HG03103 (cell line): Measurements from ENCODE around the gene ATP5ME.

Source experiments
- ATAC-seq: cut with Tn5 transposase; IDR thresholded peaks from one replicate; pipeline ENCODE4 v1.9.1; 2021; ENCODE audit warnings: low read depth; ENCODE audit not compliant: unreplicated experiment

The ATP5ME gene

DNA sequence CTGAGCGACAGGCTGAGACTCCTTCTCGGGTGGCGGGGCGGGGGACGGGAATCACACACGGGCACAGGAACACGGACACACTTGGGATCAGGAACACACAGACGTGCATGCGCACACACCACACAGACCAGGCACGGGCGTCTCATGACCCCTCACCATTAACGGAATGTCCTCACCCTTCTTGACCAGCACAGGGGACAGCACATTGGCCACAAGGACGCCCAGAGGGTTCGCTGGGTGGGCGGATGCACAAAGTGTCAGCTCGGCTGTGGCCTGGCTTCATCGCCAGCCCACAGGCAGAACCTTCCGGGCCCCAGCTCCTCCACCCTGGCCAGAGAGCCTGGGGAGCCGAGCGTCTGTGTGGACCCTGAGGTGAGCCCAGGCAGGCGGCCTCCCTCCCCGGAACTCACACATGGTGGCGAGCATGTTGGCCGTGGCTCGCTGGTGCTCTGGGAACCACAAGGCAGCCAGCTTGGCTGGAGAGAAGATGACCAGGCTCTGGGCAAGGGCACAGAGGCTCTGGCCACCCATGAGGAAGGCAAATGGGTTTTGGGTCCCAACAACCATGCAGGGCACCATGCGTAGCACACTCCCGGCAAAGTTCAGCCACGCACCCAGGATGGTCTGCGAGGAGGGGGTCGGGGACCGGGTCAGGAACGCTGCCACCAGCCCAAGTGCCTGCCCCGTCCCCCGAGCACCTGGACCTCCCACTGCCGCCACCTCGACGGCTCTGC lies 11.8 kb upstream of the ATP5ME start:
- ATAC-seq: no peak

DNA sequence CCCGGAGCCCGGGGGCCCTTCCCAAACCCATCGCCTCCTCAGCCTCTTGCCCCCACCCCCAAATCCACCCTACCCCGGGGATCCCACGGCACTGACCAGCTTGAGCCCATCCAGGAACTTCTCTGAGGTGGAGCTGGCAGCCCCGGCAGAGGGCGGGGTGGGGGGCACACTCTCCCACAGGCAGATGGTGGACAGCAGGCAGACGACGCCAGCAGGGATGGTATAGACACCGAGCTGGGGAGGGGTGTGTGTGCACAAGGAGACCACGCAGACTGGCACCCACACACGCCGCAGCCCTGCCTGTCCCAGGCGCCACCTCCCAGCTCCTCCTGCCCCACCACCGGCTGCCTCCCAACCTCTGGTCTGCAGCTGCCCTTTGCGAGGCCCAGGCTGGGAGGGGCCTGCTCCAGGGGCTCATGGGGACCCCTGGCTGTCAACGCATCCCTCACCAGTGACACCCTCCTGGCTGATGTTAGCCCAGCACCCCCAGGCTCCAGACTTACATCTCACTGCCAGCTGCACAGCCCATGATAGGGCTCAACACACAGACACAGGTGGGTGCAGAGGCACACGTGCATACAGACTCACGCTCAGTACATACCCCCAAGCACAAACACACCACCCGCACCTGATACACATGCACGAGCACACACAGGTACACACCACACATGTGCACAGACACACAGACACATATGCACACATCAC lies 10.7 kb upstream of the ATP5ME start:
- ATAC-seq: no peak

DNA sequence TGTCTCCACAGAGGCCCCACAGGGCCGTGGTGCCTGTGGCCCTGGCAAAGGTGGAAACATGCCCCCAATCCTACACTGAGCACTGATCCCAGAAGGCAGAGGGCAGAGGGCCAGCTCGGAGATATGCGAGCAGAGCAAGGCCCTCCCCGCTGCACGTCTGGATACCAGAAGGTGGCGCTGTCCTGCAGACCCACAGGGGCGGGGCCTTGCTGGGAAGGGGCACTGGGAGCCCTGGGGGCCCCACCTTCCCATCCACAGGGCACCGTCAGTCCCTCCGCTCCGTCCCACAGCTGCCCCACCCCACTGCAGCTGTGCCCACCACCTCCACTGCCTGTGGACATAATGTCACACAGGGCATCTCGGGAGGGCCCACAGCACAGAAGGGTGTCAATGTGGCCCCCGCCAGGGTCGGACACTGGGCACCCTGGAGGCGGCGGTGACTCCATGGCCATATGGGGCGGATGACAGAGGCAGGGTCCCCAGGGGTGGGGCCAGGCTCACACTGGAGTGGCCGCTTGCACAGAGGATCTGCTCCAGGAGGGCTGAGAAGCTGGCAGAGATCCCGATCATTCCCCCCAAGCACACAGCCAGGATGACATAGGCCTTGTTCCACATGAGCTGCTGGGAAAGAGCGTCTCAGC lies 10.0 kb upstream of the ATP5ME start:
- no peak for ATAC-seq

DNA sequence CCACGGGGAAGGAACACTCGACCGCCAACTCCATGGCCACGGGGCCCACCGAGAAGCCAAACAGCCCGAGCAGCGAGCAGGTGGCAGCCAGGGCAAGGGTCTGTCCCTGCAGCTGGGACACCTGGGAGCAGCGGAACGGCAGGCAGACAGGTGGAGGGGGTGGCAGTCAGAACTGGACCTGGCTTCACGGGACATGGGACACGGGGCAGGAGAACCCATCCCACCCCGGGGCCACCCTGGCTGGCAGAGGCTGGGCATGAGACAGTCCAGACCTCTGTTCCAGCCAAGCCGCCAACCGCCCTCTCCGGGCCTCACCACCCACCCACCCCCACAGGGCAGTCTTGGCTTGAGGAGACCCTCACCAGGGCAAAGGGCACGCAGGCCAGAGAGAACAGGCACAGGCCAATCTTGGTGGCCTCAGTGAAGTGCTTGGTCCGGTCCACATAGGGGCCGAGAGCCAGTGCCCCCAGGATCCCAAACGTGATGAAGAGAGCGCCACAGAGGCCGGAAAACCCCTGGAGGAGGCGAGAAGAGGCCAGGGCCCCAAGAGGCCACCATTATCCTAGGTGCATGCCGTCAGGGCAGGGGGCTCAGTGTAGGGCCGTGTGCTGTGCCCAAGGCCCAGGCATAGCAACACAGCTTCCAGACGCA lies 9.3 kb upstream of the ATP5ME start:
- ATAC-seq: no peak

DNA sequence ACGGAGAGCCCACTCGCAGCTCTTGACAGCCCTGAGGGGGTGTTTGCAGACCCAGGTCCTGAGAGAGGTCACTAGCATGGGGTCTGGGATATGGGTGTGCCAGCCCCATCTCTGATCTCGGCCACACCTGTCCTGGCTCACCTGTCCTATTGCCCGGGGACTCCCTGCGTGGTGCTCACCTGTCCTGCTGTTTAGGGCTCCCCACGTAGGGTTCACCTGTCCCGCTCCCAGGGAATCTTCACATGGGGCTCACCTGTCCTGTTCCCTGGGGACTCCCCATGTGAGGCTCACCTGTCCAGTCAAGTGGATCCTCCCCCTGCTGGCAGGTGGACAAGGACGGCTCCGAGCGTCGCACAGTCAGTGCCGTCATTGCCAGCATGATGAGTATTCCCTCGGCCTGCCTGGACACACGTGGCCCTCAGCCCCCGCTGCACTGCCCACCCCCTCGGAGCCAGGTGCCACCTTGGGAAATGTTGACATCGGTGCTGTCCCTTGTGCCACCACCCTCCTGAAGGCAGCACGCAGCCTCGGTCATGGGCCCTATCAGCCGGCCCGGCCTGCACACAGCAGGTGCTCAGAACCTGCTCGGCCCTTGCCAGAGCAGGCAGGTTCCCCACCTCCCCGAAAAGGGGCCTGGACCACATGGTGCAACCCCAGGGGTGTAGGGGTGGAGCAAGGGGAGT lies 8.6 kb upstream of the ATP5ME start:
- ATAC-seq: no peak

DNA sequence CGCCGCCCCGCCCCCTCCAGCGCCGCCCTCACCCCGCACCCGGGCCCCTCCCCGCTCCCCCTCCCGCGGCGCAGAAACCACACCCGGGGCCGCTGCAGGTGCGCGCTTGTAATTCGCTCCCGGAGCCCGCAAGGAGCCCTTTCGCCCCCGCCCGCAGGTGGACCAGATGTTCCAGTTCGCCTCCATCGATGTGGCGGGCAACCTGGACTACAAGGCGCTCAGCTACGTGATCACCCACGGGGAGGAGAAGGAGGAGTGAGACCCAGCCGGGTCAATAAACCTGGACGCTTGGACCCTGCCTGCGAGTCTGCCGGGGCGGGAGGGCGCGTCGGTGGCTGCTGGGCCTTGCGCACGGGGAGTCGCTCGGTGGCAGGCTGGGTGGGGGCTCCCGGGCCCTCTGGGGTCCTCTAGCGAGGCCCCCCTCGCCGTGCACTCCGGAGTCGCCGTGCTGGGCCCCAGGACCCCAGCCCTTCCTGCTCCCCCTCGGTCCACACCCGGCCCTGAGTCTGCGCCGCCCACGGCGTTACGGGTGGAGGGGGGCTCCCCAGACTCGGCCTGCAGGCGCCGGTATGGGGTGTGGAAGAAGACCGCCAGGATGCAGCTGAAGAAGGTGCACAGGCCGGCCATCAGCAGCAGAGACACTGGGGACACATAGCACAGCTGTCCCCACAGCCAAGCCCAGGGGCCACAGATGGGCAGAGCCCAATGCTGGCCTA lies 7.8 kb upstream of the ATP5ME start:
- no peak for ATAC-seq

DNA sequence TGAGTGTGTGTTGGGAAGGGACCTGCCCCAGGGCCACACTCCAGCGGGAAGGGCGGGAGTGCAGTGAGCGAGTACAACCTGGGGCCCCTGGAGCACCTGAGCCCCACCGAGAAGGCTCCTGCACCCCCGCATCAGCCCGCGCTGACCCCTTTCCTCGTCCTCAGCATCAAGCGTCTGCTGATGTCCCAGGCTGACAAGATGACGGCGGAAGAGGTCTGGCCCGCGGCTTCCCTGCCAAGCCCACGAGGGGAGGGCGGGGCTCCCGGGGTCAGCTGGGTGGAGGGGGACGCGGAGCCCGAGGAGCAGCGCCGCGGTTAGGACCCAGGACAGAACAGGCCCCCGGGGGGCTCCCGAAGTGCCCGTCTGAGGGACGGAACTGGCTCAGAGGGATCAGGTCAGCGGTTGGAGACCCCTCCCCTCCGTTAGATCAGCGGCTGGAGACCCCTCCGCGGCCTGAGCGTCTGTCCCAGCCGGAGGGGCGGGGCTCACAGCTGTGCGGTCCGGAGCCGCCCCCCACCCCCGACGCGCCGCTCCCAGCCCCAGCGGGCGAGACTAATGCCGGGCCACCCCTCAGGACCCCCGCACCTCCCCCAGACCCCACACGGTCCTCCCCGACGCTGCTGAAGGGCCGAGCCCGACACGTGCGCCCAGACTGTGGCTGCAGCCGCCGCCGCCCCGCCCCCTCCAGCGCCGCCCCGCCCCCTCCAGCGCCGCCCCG lies 7.0 kb upstream of the ATP5ME start:
- ATAC-seq: no peak

DNA sequence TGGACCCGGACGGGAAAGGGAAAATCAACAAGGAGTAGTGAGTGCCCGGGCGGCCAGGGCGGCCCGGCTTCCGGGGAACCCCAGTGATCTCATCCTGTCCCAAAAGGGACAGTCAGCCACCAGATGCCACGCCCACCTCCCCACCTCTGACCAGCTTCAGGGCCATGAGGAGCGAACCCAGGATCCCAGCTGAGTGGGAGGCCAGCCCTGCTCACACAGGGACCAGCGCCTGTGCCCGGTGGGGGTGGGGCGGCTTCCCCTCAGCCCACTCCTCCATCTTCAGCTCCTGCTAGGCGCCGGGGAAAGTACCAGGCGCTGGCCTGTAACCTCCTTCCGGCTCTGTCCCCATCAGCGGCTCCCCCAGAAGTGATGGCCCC lies 6.5 kb upstream of the ATP5ME start:
- no peak for ATAC-seq

DNA sequence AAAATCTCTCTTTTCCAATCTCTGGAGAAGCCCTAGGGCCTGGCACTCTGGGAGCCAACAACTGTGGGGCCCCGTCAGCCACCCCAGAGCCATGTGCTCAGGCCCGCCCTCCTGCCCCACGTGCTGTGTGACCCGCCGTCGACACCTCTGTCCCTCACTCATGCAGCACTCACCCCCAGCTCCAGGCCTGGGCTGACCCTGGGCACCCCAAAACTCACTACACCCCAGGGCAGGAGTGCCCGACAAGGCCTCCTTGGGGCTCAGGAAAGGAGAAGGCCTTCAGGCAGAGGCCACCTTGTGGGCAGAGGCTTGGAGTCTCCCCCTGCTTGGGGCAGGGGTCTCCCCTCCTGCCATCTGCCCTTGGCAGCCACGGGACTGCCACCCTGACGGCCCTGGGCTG lies 6.0 kb upstream of the ATP5ME start:
- ATAC-seq: no peak

DNA sequence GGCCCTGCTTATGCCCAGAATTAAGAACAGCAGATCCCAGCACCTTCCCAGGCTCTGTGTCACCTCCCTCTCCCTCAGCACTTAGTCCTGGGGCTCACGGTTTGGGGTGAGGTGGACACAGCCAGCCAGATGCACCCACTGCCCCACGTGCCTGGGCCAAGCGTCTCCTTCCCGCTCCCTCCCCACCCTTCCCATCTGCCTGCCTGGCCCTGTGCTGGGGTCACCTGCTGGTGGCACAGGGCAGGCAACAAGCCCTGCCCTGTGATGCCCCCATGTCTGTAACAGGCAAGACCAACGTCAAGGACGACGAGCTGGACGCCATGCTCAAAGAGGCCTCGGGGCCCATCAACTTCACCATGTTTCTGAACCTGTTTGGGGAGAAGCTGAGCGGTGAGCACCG lies 5.6 kb upstream of the ATP5ME start:
- no peak for ATAC-seq

DNA sequence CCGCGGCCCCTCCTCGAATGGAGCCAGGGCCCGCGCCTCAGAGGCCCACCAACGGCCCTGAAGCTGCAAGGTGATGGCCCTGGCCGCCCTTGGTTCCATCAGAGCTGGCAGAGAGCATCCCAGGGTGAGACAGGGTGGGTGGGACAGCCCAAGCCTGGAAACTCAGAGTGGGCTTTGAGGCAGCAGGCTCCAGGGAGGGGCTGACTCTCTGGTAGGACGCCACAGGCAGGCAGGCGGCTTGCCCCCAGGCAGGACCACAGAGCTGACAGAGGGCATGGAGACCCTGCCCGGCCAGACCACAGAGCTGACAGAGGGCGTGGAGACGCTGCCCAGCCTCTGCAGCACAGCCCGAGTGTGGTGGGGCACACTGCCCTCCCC lies 5.0 kb upstream of the ATP5ME start:
- no peak for ATAC-seq

DNA sequence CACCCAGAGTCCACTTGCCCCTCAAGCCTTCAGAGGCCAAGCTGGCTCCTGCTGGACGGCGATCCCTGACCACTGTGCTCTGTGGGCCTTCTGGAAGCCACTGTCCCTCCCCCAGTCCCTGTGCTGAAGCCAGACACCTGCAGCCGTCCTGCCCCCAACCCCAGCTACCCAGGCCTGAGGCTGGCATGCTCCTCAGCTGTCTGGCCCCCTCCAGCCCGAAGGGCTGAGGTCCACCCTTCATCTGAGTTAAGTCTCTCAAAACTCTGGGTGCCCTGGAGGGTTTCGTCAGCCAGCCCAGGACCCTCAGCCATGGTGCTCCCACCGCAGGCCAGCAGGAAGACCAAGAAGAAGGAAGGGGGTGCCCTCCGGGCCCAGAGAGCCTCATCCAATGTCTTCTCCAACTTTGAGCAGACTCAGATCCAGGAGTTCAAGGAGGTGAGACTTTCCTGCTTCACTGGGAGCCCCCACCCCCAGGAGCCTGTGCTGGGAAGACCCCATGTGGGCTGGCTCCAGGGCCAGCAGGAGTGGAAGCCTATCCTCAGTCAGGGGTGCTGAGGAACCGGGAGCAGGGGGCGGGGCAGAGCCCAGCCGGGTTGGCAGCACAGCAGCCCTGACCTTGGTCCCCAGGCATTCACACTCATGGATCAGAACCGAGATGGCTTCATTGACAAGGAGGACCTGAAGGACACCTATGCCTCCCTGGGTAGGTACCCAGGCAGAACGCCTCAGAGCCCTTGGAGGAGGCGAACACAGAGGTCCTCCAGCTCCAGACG lies 4.4 kb upstream of the ATP5ME start:
- ATAC-seq: no peak

DNA sequence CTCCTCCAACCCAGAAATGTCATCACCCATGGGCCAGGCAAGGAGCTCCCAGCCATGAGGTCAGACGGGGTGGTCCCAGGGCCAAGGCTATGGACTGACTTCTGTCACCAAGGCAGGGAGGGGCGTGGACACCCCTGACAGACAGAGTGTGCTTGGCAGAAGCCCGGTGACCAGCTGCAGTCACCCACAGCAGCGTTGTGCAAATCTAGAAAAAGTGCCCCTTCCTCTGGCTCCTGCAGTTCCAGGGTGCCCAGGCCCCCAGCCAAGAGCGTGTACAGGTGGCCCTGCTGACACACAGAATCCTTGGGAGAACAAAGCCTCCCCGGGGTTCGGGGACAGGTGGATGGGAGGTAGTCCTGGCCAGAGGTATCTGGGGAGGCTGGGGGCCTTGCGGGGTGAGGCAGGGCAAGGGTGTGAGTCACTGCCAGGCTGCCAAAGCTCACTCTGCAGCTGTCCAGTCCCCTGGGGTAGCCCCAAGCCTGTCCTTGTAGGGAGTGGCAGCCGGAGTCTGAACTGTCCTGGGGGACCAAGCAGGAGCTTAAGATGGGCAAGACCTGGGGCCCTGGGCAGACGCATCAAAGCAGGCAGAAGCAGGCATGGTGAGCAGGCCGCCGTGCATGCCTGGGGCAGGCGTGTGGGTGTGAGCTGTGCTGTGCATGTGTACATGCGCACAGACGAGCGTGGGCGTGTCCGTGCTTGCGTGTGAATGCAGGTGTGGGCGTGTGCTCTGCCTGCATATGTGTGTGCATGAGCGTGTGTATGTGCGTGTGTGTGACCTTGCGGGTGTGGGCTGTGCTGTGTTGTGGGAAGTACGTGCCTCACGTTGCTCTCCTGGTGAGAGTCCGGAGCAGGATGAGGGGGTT lies 3.6 kb upstream of the ATP5ME start:
- ATAC-seq: no peak

DNA sequence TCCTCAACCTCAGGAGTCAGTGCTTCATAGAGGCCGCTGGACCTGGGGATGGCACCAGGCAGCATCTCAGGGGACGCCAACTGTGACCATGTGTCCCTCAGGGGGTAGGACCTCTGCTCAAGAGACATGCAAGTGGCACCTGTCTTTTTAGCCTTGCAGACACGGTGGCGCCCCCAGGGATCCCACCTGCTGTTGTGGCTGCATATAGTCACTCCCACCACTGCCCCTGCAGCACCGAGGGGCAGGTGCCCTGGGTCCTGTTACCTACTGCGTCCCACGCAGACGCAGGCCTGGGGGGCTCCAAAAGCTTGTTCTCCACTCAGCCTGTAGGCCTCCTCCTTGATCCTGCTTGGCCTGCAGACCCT lies 2.8 kb upstream of the ATP5ME start:
- no peak for ATAC-seq

DNA sequence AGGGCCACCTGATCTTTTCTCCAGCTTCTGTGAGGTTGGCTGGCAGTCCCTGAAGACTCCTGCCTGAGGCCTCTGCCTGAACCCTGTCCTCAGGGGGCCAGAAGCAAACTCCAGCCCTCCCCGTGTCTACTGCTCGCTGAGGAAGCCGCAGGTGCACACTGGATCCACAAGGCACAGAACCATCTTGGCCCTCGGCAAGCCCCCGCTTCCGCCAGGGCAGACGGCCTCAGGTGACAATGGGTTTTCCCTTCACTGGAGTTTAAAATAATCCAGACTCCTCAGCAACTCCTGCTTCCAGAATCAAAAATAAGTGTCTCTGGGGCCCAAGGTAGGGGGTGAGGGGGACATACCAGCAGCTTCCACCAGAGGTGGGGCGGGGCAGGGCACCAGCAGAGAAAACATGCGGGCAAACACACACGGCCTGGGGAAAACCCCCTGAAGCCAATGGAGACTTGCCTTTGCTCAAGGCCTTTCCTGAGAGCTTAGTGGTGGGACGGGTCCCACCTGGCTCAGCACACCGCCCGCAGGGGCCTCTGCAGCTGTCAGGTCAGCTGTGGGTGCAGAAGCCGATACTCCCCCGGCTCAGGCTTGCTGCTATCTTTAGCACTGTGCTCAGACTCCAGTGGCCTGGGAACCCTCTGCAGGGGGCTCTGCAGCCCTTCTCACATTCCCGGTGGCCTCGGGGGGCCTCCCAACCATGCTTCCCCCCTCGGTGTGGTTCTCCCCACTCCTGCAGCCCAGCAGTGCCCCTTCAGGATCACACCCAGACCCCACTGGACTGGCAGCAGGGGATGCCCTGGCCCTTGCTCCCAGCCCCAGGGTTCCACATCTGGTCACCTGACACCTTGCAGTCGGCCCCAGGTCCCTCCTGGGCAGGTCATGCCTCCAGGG lies 2.1 kb upstream of the ATP5ME start:
- ATAC-seq: no peak

DNA sequence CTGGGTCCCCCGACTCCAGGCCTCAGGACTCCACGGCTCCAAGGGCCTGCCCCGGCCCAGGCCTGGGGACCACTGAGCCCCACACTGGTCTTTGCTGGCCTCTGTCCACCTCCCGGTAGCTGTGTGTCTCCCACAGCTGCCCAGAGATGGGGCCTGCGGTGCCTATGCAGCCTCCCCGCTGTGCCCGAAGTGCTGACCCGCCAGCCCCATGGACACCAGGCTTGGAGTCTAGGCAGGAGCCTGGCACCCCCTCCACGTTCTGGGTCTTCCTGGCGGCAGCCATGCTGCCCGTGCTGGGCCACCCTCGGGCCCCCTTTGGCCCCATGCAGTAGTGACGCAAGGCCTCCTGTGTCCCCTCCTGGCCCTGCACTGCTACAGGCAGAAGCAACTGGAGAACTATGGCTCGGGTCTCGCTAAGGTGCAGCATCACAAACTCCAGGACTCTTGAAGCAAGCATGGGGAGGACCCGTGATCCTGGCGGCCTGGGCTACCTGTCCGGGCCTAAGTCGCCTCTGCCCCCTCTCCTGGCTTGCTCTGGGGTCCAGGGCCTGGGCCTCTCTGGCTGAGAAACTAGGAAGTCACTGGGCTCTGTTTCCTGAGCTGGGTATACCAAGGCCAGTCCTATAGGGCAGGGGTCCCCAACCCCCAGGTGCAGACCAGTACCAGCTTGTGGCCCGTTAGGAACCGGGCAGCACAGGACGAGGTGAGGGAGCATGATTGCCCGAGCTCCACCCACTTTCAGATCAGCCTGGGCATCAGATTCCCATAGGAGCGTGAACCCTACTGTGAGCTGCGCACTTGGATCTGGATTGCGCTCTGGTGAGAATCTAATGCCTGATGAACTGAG lies 1.2 kb upstream of the ATP5ME start:
- no peak for ATAC-seq
